HG03103 (cell line): Measurements from ENCODE around the gene SPATS2.

ENCODE experiments used
- ATAC-seq: cut with Tn5 transposase; IDR thresholded peaks from one replicate; pipeline ENCODE4 v1.9.1; 2021; ENCODE audit warnings: low read depth; ENCODE audit not compliant: unreplicated experiment

The SPATS2 gene

GRCh38 chr12:49335118-49335954 is 31.9 kb upstream of the SPATS2 start:
- no peak for ATAC-seq

- ATAC-seq, result no peak
Observed at GRCh38 chr12:49335955-49336644, 31.2 kb upstream of the SPATS2 start.

GRCh38 chr12:49336645-49337584 is 30.3 kb upstream of the SPATS2 start, which contains the start of gene C1QL4:
C1QL4 (minus strand) TSS chr12:49337188; CDS start chr12:49336477, 711 bp downstream.
- ATAC-seq, result no peak

GRCh38 chr12:49338830-49339463 is 28.3 kb upstream of the SPATS2 start:
- no peak for ATAC-seq

GRCh38 chr12:49339464-49339861 is 27.8 kb upstream of the SPATS2 start:
- no peak for ATAC-seq

- no peak for ATAC-seq
Observed at GRCh38 chr12:49340095-49340870, 27.0 kb upstream of the SPATS2 start.

GRCh38 chr12:49340971-49341776 is 26.1 kb upstream of the SPATS2 start:
- no peak for ATAC-seq

- ATAC-seq, result no peak
Observed at GRCh38 chr12:49341777-49342065, 25.5 kb upstream of the SPATS2 start.

GRCh38 chr12:49342066-49342913 is 25.0 kb upstream of the SPATS2 start:
- ATAC-seq, result peak; percentile 59

GRCh38 chr12:49342914-49343731 is 24.1 kb upstream of the SPATS2 start:
- no peak for ATAC-seq

GRCh38 chr12:49344486-49345050 is 22.7 kb upstream of the SPATS2 start:
- ATAC-seq, result no peak

GRCh38 chr12:49345051-49345824 is 22.0 kb upstream of the SPATS2 start:
- ATAC-seq, result no peak

GRCh38 chr12:49345825-49346658 is 21.2 kb upstream of the SPATS2 start:
- no peak for ATAC-seq

GRCh38 chr12:49346659-49347310 is 20.5 kb upstream of the SPATS2 start, which contains the start of gene DNAJC22:
DNAJC22 (plus strand) TSS chr12:49346888; CDS start chr12:49348873, 1,985 bp downstream.
- ATAC-seq, result no peak
